ENCODE results near the gene KIF13A. TPM values are rescaled to one million over a fixed set of nuclear protein-coding genes. Genes with fewer than 3 reads are reported as not detected.
"Not testable (repeated sequence)": the region's sequence is repeated elsewhere in the genome, so short reads cannot be mapped to it uniquely, and the experiment has no call there.

The KIF13A gene
- polyA plus RNA-seq, 10 donors, result 25.2 to 40.8 (median 32.6) TPM

DNA sequence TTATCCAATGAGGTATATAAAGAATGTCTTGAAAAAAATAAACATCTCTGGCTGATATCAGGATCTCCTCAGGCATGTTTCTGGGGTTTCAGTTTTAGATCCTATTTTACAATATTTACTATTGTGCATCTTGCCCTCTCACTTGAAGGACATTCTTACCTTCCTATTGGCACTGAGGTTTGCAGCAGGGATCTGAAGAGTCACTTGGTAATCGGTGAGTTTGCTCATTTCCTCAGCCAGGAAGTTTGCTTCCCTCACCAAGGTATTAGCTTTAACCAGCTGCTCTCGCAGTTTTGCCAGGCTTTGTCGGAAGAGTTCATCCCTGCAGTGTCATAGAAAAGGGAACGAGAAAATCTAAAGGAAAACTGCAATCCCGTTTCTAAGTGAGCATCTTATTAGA, 178.8 kb downstream of the KIF13A start:
- no peak for DNase-seq

DNA sequence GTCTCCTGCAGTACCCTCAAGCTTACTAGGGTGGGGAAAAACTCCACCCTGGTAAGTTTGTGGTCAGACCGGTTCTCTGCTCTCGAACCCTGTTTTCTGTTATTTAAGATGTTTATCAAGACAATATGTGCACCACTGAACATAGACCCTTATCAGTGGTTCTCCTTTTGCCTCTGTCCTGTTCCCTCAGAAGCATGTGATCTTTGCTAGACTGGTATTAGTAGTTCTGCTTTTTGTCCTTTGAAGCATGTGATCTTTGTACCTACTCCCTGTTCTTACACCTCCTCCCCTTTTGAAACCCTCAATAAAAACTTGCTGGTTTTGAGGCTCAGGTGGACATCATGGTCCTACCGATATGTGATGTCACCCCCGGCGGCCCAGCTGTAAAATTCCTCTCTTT, 180.0 kb downstream of the KIF13A start:
- not testable (repeated sequence) for DNase-seq

DNA sequence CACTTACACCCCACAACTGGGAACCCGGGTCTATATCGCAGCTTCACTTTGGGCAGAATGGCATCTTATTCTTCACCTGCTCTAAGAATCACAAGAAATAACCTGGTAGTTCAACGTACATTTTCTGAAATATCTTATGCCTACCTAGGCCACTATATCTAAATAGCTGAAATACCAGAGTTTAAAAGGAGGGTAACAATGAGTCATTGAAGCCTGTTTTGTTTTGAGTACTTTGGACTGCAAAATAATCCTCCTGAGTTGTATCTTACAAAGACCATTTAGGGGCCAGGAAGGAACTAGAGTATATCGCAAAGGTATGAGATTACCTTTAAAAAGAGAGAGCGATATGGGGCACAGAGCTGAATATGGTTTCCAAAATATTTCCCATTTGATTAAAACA, 184.0 kb downstream of the KIF13A start:
- no peak for DNase-seq

DNA sequence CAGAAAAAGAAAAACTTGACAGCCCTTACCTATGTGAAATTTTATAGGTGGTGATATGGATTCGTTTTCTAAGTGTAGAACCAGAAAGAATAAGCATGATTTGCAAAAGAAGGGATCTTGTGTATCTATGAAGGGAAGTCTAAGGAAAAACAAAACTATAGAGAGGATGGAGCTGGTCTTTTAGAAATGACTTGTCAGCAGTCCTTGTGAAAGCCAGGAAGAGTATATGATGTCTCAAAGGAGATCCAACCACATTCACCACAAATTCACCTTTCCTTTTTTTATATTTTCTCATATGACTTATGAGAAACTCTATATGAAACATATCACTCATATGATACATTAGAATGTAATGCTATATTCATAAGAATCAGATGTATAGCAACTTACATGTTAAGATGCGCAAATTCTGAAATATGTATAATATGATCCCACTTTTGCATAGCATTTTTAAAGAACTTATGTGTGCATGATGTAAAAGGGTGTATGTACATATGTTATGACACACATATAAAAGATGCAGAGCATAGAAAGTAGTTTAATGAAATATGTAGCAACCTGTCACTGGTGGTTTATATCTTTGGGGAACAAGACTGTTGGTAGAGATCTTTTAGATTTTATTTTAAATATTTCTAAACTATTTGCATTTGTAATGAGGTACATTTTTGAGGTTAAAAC, 188.8 kb downstream of the KIF13A start:
- DNase-seq, result no peak

DNA sequence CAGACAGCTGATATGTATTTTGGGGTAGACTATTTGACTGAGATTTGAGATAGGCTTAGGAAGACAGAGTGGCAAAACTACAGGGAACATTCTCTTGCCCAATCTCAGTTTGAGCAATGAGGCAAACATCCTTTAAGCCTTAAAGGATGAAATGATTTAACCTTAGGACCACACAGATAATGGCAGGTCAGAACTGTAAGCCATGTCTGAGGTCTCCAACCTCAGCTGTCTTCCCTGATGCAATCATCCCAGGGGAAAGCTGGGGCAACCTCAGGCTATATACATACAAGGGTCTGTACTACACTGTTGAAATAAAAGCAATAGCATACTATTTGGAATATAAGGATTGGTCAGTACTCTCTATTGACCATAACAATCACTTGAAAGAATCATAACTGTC, 196.9 kb downstream of the KIF13A start:
- no peak for DNase-seq

DNA sequence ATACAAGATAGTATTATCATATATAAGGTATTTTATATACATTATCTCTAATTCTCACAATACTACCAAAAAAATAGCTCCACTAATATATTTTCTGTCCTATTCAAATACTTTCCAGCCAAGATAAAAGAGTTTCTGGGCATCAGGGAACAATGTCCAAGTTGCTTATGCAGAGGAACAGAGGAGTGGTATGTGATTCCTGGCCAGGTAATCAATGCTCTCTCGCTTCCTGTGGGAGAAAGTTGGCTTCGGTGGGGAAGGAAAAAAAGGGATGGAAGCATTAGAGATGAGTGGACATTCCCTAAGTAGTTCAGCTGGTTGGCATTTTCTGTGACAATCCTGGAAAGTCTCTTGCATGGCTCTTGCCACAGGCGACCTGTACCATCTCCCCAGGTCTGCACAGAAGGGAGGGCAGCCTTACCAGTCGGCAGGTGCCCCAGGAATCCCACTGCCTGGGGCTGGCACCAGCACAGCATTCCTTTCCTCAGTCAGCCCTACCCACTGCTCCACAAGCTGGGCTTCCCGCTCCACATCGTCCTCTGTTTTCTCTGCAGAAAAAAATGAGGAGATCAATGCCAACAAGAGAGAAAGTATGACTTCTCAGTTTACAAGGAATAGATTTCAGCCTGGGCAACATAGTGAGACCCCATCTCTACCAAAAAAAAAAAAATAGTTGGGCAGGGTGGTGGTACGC, 202.2 kb downstream of the KIF13A start:
- no peak for DNase-seq

DNA sequence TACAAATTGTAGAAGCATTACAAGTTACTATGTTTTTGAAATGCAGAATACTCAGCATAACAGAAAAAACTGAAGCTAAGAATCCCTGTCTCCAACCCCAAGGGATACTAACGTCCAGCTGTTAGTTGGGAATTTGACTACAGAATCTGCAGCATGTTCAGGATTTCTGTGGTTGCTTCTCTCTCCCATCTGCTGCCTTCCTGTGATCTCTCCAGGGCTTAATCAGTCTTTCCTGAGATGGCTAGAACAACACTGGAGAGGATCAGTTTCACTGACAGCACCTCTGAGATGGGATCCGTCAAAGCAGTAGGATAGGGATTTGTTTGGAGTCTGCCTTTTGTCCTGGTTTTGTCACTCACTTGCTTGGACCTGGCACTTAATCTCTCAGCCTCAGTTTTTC, 207.4 kb downstream of the KIF13A start:
- peak; percentile 11 to 53 (median 15) for DNase-seq

DNA sequence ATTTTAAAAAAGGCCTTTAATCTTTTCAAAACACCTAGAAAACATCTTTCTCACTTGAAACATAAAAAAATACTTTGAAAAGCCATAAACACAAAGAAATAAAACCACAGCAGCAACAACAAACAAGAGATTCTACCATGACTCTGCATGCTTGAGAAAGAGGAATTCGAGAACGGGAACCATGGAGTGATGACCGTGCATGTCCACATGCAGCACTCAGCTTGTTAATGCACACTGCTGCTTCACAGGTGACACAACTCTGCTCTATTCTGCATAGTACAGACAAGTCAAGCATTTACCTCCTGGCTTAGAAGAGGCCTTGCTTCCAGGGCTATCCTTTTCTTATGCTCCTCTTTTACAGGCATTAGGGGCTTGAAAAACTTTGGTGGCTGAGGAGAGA, 215.8 kb downstream of the KIF13A start:
- DNase-seq, result no peak

DNA sequence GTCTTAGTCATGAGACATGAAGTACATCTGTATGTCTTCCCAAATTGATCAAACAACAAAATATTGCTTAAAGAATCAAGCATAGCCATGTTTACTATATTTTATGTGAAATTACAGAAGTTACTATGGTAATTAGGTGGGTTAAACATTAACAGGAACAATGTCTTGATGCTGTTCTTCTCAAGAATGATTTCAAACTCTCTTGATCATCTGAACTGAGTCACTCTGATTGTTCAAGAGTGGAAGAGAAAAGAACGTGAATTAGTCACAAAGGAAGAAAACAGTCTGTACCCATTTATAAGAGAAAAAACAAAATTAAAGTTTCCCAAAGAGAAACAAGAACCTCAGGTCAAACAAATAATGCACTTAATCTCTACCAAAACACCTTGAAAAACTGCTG, 218.6 kb downstream of the KIF13A start:
- no peak for DNase-seq

DNA sequence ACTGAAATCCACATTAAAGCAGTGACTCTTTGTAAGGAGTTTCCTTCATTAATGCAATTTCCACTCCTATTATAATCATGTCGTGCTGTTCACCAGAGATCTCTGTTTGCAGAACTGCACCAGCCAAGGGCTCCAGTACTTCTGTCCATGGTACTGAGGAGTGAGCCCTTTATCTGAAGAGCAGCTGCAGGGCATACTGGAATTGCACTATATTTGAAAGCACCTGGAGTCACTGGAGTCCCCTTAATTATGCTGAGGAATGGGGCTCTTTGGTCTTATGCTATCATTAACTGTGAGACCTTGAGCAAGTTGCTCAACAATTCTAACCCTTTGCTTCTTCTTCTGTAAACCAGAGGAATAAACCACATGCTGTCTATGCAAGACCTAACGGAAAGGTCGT, 219.0 kb downstream of the KIF13A start:
- peak; percentile 13 to 47 (median 20) for DNase-seq

DNA sequence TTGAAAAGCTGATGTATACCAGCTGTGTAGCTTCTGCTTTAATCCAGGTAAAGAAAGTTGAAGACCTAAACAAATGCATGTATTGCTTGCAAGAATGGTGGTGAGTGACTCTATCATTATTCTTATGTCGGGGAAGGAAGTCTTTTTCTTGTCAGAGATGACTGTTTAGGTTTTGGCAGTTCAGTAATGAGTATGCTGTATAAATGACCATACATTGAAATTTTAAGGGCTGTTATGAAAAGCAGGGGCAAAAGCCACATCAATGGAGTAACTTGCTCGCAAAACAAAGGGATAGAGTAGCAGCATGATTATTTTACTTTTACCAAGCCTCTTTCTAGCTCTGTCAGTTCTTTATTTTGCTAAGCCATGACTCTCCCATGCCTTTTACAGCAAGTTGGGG, 224.8 kb downstream of the KIF13A start:
- no peak for DNase-seq

DNA sequence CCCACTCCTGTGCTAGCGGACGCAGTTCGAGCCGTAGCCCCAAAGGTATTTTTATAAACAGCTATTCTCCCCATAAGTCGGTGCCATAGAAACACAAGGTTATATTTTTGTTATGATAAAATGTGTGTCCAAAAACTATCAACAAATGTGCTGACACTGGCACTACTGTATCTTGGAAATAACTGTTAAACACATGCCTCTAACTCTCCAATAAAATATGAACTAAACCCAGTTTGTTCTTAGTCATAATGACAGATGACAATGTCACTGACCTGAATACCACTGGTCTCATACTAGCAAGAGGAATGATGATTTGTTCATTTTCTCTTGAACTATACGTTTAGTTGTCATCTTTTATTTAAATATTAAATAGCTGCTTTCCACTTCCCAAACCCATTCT, 229.3 kb downstream of the KIF13A start:
- peak in 1 of 3 donors; percentile 7 for DNase-seq

DNA sequence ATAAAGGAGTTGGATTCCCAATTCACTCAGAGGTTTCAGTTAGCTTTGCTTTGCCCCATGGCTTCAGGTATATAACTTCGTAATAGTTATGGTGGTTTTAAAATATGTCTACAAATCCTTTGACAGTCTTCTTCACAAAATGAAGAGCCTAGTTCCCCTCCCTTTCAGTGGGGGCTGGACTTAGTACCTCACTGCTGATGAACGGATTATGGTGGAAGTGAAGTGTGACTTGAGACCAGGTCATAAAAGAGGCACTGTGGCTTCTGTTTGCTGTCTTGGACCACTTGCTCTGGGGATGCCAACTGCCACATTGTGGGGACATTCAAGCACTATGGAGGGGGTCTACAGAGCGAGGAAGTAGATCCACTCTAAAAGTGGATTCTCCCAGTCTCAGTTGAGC, 233.2 kb downstream of the KIF13A start:
- no peak for DNase-seq

DNA sequence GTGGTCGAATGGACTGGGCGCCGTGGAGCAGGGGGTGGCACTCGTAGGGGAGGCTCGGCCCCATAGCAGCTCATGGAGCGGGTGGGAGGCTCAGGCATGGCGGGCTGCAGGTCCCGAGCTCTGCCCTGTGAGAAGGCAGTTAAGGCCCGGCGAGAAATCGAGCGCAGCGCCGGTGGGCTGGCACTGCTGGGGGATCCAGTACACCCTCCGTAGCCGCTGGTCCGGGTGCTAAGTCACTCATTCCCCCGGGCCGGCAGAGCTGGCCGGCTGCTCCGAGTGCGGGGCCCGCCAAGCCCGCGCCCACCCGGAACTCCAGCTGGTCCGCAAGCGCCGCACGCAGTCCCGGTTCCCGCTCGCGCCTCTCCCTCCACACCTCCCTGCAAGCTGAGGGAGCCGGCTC, 242.1 kb downstream of the KIF13A start:
- DNase-seq, result not testable (repeated sequence)

DNA sequence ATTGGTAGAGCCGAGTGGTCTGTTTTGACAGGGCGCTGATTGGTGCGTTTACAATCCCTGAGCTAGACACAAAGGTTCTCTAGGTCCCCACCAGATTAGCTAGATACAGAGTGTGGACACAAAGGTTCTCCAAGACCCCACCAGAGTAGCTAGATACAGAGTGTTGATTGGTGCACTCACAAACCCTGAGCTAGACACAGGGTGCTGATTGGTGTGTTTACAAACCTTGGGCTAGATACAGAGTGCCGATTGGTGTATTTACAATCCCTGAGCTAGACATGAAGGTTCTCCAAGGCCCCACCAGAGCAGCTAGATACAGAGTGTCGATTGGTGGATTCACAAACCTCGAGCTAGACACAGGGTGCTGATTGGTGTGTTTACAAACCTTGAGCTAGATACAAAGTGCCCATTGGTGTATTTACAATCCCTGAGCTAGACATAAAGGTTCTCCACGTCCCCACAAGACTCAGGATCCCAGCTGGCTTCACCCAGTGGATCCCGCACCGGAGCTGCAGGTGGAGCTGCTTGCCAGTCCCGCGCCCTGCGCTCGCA, 242.6 kb downstream of the KIF13A start:
- DNase-seq, result not testable (repeated sequence)

DNA sequence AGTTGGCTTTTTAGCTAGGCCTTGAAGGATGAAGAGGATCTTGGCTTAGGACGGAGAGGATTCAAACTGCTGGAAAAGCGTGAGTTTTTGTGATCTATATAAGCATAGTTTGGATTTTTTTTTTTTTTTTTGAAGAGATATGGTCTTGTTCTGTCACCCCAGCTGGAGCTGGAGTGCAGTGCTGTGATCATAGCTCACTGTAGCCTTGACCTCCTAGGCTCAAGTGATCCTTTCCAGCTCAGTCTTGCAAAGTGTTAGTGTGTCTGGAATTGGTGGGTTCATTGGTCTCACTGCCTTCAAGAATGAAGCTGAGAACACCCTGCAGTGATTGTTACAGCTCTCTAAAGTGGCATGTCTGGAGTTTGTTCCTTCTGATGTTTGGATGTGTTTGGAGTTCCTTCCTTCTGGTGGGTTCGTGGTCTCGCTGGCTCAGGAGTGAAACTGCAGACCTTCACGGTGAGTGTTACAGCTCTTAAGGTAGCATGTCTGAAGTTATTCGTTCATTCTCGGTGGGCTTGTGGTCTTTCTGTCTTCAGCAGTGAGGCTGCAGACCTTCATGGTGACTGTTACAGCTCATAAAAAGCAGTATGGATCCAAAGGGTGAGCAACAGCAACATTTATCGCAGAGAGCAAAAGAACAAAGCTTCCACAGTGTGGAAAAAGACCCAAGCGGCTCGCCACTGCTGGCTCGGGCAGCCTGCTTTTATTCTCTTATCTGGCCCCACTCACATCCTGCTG, 243.2 kb downstream of the KIF13A start:
- DNase-seq, result no peak

DNA sequence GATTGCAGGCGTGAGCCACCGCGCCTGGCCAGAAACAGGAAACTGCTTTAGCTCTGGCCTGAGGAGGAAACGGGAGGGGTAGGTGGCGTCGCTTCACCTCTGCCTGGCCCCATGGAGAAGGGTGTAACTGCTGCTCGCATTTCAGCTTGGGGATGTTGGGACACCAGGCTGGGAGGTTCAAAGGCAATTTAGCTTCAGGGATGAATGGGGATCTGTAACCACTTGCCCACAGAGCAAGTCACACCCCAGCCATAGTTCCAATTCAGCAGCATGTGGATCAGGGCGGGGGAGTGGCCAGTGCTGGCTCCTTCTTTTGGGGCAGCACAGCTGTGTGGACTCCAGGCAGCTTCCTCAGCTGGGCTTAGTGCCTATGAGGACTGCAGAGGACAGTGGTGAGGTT, 245.9 kb downstream of the KIF13A start:
- DNase-seq, result peak in 1 of 3 donors; percentile 34

DNA sequence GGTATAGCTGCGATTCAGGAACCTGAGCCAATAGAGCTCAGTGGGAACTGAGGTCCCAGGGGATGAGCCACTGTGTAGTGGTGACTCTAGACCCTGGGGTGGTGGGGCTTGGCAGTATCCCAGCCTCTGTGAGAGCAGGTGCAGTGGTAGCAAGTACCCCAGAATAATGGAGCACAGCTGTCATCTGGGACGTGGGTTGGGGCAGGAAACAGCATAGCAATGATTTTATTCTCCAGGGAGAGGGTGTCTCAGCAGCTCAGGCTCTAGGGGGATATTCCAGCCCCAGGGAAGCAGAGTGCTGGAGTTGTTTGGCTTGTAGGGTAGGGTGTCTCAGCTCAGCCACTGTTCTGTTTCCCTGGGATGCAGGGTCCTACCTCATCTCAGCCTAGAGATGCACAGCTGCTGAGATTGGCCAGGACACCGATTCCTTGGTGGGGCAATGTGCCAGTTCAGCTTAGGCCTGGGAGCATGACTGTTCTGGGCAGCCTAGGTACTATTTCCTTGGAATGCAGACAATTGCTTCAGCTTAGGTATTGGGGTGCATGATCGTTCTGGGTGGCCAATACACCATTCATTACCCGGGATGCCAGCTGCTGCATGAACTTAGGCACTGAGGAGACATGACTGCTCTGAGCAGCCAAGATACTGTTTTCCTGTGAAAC, 246.7 kb downstream of the KIF13A start:
- DNase-seq, result peak in 2 of 3 donors; percentile 11 to 39

DNA sequence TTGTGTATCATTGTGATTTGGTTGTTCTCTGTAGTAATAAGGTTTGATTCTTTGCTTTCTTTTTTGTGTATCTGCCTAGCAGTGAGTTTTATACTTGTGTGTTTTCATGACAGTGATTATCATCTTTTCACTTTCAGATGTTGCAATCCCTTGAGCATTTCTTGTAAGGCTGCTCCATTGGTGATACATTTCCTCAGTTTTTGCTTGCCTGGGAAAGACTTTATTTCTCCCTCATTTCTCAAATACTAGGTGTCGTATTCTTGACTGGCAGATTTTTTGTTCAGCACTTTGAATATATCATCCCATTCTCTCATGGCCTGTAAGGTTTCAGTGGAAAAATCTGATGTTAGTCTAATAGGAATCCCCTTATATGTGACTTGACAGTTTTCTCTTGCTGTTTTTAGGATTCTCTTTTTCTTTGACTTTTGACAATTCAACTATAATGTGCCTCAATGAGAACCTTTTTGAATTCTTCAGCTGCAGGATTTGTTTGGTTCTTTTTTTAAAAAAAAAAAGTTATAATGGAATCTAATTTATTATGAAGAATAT, 249.7 kb downstream of the KIF13A start:
- DNase-seq, result no peak

DNA sequence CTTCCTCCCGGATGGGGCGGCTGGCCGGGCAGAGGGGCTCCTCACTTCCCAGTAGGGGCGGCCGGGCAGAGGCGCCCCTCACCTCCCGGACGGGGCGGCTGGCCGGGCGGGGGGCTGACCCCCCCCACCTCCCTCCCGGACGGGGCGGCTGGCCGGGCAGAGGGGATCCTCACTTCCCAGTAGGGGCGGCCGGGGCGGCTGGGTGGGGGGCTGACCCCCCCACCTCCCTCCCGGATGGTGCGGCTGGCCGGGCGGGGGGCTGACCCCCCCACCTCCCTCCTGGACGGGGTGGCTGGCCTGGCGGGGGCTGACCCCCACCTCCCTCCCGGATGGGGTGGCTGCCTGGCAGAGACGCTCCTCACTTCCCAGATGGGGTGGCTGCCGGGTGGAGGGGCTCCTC, 252.1 kb downstream of the KIF13A start:
- not testable (repeated sequence) for DNase-seq

DNA sequence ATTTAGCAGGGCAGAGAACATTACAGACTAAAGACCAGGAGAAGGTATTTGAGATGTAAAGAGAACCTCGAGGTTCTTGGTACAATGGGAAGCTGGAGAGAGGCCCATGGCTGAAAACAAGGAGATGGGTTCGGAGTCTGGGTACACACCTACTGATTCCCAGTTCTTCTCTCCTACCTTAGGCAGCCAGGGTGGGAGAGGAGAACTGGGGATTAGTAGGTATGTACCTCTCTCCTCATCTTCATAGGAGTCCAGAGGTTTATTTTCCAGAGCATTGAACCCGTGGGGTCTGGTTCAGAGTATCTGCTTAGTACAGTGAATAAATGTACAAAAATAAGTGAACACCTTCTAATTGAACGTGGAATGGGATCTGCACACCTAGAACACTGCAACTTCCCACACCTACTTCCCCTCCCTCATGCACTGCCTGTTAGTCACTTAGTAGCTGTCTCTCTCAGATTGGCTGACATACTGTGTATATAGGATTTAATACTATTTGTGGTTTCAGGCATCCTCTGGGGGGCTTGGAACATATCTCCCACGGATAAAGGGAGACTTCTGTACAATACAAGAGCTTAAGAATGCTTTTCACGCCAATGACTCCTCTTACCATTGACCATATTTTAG, 257.2 kb downstream of the KIF13A start:
- DNase-seq, result no peak
